Natural killer cell (primary cell): ENCODE data around the gene RRAD. TPM values are rescaled to one million over a fixed set of nuclear protein-coding genes. Genes with fewer than 3 reads are reported as not detected.

Experiments used
- ATAC-seq, 3 donors: fragments of 150-1000 bp in 2 of 3; fragments of 200-7000 bp in 1 of 3; cut with Tn5 transposase; 1 replicate in 1 of 3; 2 replicates in 2 of 3; pipeline ENCODE4 v1.10.0; 2021; ENCODE audit warnings: mild to moderate bottlenecking in 2 of 3, moderate library complexity in 2 of 3
- DNase-seq, 2 donors: peaks; one replicate each; pipeline versions ENCODE4 v3.0.0 to v3.0.0-alpha.2; 2013 to 2021; ENCODE audit warnings: mixed read lengths in 1 of 2
- H3K27ac ChIP-seq: one replicate; pipeline ENCODE4 v1.5.1; 2013; ENCODE audit warnings: mild to moderate bottlenecking, low read length
- H3K27me3 ChIP-seq: one replicate; pipeline ENCODE4 v1.6.1; 2013; ENCODE audit warnings: low read length; ENCODE audit not compliant: control insufficient read depth, insufficient read depth
- H3K36me3 ChIP-seq: one replicate; pipeline ENCODE4 v1.6.1; 2013; ENCODE audit warnings: low read length; ENCODE audit not compliant: control insufficient read depth, insufficient read depth
- H3K4me1 ChIP-seq: one replicate; pipeline ENCODE4 v1.6.1; 2013; ENCODE audit warnings: low read length; ENCODE audit not compliant: control insufficient read depth, insufficient read depth
- H3K4me3 ChIP-seq: one replicate; pipeline ENCODE4 v1.5.1; 2013; ENCODE audit warnings: low read length
- H3K9me3 ChIP-seq: one replicate; pipeline ENCODE4 v1.6.1; 2013; ENCODE audit warnings: low read length; ENCODE audit not compliant: control insufficient read depth, insufficient read depth
- H3K27ac Mint-ChIP-seq, 2 donors: one replicate each; pipeline ENCODE4 v1.8.0; 2022; ENCODE audit warnings: mild to moderate bottlenecking in 2 of 2, mixed read lengths in 2 of 2, moderate library complexity in 1 of 2
- H3K27me3 Mint-ChIP-seq, 2 donors: one replicate each; pipeline ENCODE4 v1.8.0; 2022; ENCODE audit warnings: low read depth in 2 of 2, mixed read lengths in 2 of 2
- H3K36me3 Mint-ChIP-seq: one replicate; pipeline ENCODE4 v1.8.0; 2022; ENCODE audit warnings: mixed read lengths
- H3K4me1 Mint-ChIP-seq, 2 donors: one replicate each; pipeline ENCODE4 v1.8.0; 2022; ENCODE audit warnings: mixed read lengths in 2 of 2
- H3K4me3 Mint-ChIP-seq: one replicate; pipeline ENCODE4 v1.8.0; 2022; ENCODE audit warnings: mild to moderate bottlenecking, moderate library complexity, mixed read lengths
- H3K9me3 Mint-ChIP-seq, 2 donors: one replicate each; pipeline ENCODE4 v1.8.0; 2022; ENCODE audit warnings: mixed read lengths in 2 of 2
- CTCF ChIP-seq: fragments of 200-600 bp; IDR thresholded peaks from one replicate; pipeline ENCODE4 v1.8.0; 2022; ENCODE audit warnings: antibody characterized with exemption
- WGBS: methylation state at CpG from one replicate; pipeline ENCODE4 v1.1.7; 2013; ENCODE audit warnings: missing lambda C conversion rate; ENCODE audit not compliant: insufficient coverage; 5-methylcytosine and 5-hydroxymethylcytosine counted together
- intact Hi-C: fragments of 100-400 bp; cut with micrococcal nuclease; formaldehyde crosslinking; loops from one replicate; pipeline ENCODE4 v1.14.2; 2022
- total RNA-seq, 4 donors: library from RNA; stranded (reverse); fragments of 120-200 nt in 1 of 4; gene quantifications; one replicate each; pipeline versions ENCODE4 v1.2.3 to v1.2.4, GENCODE V29; 2013 to 2022

RRAD gene
- total RNA-seq, 3 donors from 2014 or later (not counting 1 experiment from before 2014, with no cell fraction given) = 1.8 to 4.5 (median 2.8) TPM

DNA sequence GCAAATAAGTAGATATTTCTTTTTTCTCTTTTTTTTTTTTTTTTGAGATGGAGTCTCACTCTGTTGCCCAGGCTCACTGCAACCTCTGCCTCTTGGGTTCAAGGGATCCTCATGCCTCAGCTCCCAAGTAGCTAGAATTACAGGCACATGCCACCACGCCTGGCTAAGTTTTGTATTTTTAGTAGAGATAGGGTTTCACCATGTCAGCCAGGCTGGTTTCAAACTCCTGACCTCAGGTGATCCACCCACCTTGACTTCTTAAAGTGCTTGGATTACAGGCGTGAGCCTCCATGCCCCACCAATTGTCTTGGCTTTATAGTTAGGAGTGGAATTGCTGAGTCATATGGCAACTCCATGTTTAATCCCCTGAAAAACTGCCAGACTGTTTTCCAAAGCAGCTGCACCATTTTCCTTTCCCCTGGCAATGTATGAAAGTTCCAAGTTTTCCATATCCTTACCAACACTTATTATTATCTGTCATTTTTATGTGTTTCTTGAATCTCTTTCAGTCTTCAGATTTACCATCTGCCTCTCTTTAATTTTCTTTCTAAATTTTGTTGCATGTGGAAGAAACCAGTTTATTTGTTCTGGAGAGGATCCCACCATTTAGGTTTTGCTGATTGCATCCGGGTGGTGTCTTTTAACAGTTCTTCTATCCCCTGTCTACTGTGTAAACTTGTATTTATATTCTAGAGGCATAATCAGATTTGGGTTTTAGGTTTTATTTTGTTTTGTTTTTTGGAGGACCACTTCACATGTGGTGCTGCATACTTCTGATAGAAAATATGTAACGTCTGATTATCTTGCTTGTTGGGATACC, 25.8 kb upstream of the RRAD start:
- H3K36me3 ChIP-seq = no peaks in the 10 kb centered on the region
- intact Hi-C loops = loop anchor here (1.0 kb wide), 1 partner anchor 56 kb away; no protein-coding TSS in a partner anchor
- no peaks in the 10 kb centered on the region for H3K9me3 Mint-ChIP-seq
- H3K27ac Mint-ChIP-seq = no peak overlapping the region
- WGBS = 64% methylated on average over 3 of the region's 4 CpGs
- ATAC-seq (no peak), DNase-seq (no peak)
- peaks cover 7% of the 10 kb centered on the region for H3K36me3 Mint-ChIP-seq
- no peak for TF ChIP-seq CTCF
- no peak overlapping the region for H3K27ac ChIP-seq
- no peaks in the 10 kb centered on the region for H3K9me3 ChIP-seq
- peaks cover 20% of the 10 kb centered on the region for H3K4me1 ChIP-seq
- peaks cover 32 to 38% of the 10 kb centered on the region in 2 donors for H3K27me3 Mint-ChIP-seq
- H3K4me3 ChIP-seq = no peak overlapping the region
- H3K4me3 Mint-ChIP-seq = no peak overlapping the region
- peaks cover 33% of the 10 kb centered on the region for H3K27me3 ChIP-seq
- peaks cover 23 to 28% of the 10 kb centered on the region in 2 donors for H3K4me1 Mint-ChIP-seq

DNA sequence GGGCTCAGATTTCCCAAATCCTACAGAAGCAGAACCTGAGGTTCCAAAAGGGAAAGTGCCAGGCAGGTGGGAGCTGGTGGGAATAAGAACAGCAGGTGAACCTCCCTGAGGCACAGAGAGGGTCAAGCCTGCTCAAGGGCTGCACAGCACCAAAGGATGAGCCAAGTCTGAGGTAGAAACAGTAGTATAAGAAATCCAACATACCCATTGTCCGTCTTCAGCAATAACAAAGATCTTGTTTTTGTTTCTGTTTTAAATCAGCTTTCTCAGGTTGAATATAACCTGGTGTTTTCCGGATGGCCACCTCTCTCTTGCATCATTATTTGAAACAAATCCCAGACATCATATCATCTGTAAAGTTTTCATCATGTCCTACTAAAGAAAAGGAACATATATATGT, 25.1 kb upstream of the RRAD start:
- 56% methylated on average over 2 of the region's 2 CpGs for whole genome bisulfite sequencing
- peaks cover 7% of the 10 kb centered on the region for H3K36me3 Mint-ChIP-seq
- Histone ChIP-seq H3K27ac (no peak overlapping the region), H3K9me3 (no peaks in the 10 kb centered on the region), H3K4me1 (peaks cover 20% of the 10 kb centered on the region), H3K27me3 (peaks cover 33% of the 10 kb centered on the region), H3K4me3 (no peak overlapping the region), H3K36me3 (no peaks in the 10 kb centered on the region)
- DNase-seq (no peak), ATAC-seq (no peak)
- peaks cover 32 to 38% of the 10 kb centered on the region in 2 donors for H3K27me3 Mint-ChIP-seq
- intact Hi-C loops = no loop called here
- no peaks in the 10 kb centered on the region for H3K9me3 Mint-ChIP-seq
- peak overlapping the region; percentile 45 for H3K4me3 Mint-ChIP-seq
- peaks cover 23 to 28% of the 10 kb centered on the region in 2 donors for H3K4me1 Mint-ChIP-seq
- no peak overlapping the region for H3K27ac Mint-ChIP-seq
- TF ChIP-seq CTCF = no peak

DNA sequence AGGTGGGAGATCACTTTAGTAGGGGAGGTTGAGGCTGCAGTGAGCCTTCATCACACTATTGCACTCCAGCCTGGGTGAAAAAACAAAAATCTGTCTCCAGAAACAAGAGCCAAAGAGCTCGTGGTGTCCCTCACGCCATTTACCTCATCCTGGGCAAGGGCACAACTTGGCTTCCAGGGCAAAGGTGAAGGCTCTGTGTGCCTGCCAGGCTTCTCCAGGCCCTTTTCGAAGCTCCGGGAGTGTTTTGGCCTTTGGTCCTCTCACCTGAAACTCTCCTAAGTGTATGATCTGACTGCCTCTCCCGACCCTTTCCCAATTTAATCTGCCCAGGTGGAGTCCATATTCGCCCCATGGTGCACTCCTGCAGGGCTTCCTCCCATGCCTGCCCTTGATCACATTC, 24.1 kb upstream of the RRAD start:
- no peaks in the 10 kb centered on the region for H3K36me3 ChIP-seq
- WGBS = 79% methylated on average over 6 of the region's 6 CpGs
- H3K27me3 ChIP-seq = peaks cover 33% of the 10 kb centered on the region
- no peak for TF ChIP-seq CTCF
- Mint-ChIP-seq H3K27me3 (peaks cover 32 to 38% of the 10 kb centered on the region in 2 donors), H3K9me3 (no peaks in the 10 kb centered on the region), H3K4me1 (peaks cover 23 to 28% of the 10 kb centered on the region in 2 donors), H3K36me3 (peaks cover 7% of the 10 kb centered on the region), H3K4me3 (peak overlapping the region; percentile 40), H3K27ac (no peak overlapping the region)
- peaks cover 20% of the 10 kb centered on the region for H3K4me1 ChIP-seq
- no peak for DNase-seq
- H3K9me3 ChIP-seq = no peaks in the 10 kb centered on the region
- intact Hi-C loops = no loop called here
- no peak overlapping the region for H3K4me3 ChIP-seq
- H3K27ac ChIP-seq = no peak overlapping the region
- no peak for ATAC-seq
